OCI-LY3 (cell line): ENCODE measurements around the gene PLK5.
"Not testable (repeated sequence)": the region's sequence is repeated elsewhere in the genome, so short reads cannot be mapped to it uniquely, and the experiment has no call there.

Experiments used
- H2AFZ ChIP-seq: fragments of 200-600, 300-600 bp; shearing (Covaris generic); 2 replicates; pipeline ENCODE4 v1.6.0; 2014; ENCODE audit warnings: antibody characterized with exemption, low read depth, low read length
- H3K27ac ChIP-seq: fragments of 200-600, 300-600 bp; sonication (generic); 2 replicates; pipeline ENCODE4 v1.5.1; 2014; ENCODE audit warnings: mild to moderate bottlenecking, low read length, moderate library complexity, mixed read lengths
- H3K27me3 ChIP-seq: fragments of 200-600, 300-600 bp; sonication (generic); 2 replicates; pipeline ENCODE4 v1.6.1; 2014; ENCODE audit warnings: low read depth, low read length, mixed read lengths
- H3K36me3 ChIP-seq: fragments of 200-600, 300-600 bp; sonication (generic); replicated peaks from 2 replicates; pipeline ENCODE3; 2014; ENCODE audit warnings: low read depth, low read length, mixed read lengths
- H3K4me1 ChIP-seq: fragments of 300-600, 200-600 bp; sonication (generic); 2 replicates; pipeline ENCODE4 v1.6.1; 2014; ENCODE audit warnings: low read length, mixed read lengths
- H3K4me2 ChIP-seq: fragments of 200-600, 300-600 bp; sonication (generic); 2 replicates; pipeline ENCODE4 v1.6.1; 2014; ENCODE audit warnings: low read length, mixed read lengths
- H3K4me3 ChIP-seq: fragments of 300-600, 200-600 bp; sonication (generic); 2 replicates; pipeline ENCODE4 v1.5.1; 2014; ENCODE audit warnings: antibody characterized with exemption, mild to moderate bottlenecking, low read length, moderate library complexity
- H3K79me2 ChIP-seq: fragments of 300-600, 200-600 bp; shearing (Covaris generic); 2 replicates; pipeline ENCODE4 v1.6.1; 2014; ENCODE audit warnings: mild to moderate bottlenecking, low read length, mixed read lengths
- H3K9ac ChIP-seq: fragments of 300-600, 200-600 bp; shearing (Covaris generic); 2 replicates; pipeline ENCODE4 v1.6.0; 2014; ENCODE audit warnings: mild to moderate bottlenecking, low read length, moderate library complexity
- H3K9me3 ChIP-seq: fragments of 200-600, 300-600 bp; shearing (Covaris generic); 2 replicates; pipeline ENCODE4 v1.6.1; 2014; ENCODE audit warnings: low read length, mixed read lengths; ENCODE audit not compliant: insufficient read depth
- H4K20me1 ChIP-seq: fragments of 200-600, 300-600 bp; sonication (generic); 2 replicates; pipeline ENCODE4 v1.6.1; 2016; ENCODE audit warnings: low read length, mixed read lengths; ENCODE audit not compliant: insufficient read depth
- EZH2phosphoT487 ChIP-seq: fragments of 200-600 bp; shearing (Covaris generic); IDR thresholded peaks from 2 replicates; pipeline ENCODE4 v1.6.1; 2018; ENCODE audit warnings: antibody characterized with exemption, mixed run types, low read depth
- TF ChIP-seq, protein P1 (sequence below): fragments of 200-600, 300-600 bp; sonication (generic); IDR thresholded peaks from 2 replicates; pipeline ENCODE4 v1.5.1; 2014; ENCODE audit warnings: antibody characterized with exemption, low read length, low read depth

The PLK5 gene

DNA sequence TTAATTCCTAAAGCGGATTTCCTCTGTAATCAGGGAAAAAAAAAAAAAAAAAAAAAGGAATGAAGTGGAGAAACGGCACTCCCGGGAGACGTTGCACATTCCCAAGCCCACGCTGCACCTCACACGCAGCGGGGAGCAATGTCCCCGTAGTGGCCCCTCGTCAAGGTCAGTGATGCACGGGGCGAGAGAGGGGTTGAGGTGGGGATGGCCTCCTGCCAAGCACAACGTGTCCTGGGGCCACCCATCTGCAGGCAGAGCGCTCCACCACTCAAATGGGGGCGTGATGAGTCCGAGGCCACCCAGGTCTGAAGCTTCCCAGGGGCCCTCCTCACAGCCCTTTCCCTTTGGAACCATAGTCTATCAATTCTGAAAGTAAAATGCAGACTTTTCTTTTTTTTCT is 15.1 kb downstream of the PLK5 start:
- no peak overlapping the region for H3K27ac ChIP-seq
- H3K4me3 ChIP-seq: no peak overlapping the region
- no peak overlapping the region for H3K4me2 ChIP-seq
- no peak overlapping the region for H2AFZ ChIP-seq
- no peaks in the 10 kb centered on the region for H3K4me1 ChIP-seq
- TF ChIP-seq EZH2phosphoT487: no peak
- TF ChIP-seq, protein P1, sequence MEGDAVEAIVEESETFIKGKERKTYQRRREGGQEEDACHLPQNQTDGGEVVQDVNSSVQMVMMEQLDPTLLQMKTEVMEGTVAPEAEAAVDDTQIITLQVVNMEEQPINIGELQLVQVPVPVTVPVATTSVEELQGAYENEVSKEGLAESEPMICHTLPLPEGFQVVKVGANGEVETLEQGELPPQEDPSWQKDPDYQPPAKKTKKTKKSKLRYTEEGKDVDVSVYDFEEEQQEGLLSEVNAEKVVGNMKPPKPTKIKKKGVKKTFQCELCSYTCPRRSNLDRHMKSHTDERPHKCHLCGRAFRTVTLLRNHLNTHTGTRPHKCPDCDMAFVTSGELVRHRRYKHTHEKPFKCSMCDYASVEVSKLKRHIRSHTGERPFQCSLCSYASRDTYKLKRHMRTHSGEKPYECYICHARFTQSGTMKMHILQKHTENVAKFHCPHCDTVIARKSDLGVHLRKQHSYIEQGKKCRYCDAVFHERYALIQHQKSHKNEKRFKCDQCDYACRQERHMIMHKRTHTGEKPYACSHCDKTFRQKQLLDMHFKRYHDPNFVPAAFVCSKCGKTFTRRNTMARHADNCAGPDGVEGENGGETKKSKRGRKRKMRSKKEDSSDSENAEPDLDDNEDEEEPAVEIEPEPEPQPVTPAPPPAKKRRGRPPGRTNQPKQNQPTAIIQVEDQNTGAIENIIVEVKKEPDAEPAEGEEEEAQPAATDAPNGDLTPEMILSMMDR: no peak
- H4K20me1 ChIP-seq: no peaks in the 10 kb centered on the region
- H3K27me3 ChIP-seq: peaks cover 5% of the 10 kb centered on the region
- H3K9ac ChIP-seq: no peak overlapping the region
- H3K36me3 ChIP-seq: no peaks in the 10 kb centered on the region
- H3K9me3 ChIP-seq: no peaks in the 10 kb centered on the region
- H3K79me2 ChIP-seq: no peaks in the 10 kb centered on the region

DNA sequence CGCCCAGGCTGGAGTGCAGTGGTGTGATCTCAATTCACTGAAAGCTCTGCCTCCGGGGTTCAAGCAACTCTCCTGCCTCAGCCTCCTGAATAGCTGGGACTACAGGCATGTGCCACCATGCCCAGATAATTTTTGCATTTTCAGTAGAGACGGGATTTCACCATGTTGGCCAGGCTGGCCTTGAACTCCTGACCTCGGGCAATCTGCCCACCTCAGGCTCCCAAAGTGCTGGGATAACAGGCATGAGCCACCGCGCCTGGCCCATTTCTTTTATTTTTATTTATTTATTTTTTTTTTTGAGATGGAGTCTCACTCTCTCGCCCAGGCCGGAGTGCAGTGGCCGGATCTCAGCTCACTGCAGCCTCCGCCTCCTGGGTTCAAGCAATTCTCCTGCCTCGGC is 15.9 kb downstream of the PLK5 start:
- not testable (repeated sequence) for H3K79me2 ChIP-seq, H3K4me2 ChIP-seq, H3K9ac ChIP-seq, H3K4me3 ChIP-seq, H3K27me3 ChIP-seq, H3K4me1 ChIP-seq, H4K20me1 ChIP-seq, H3K9me3 ChIP-seq, H3K27ac ChIP-seq, H2AFZ ChIP-seq, H3K36me3 ChIP-seq

DNA sequence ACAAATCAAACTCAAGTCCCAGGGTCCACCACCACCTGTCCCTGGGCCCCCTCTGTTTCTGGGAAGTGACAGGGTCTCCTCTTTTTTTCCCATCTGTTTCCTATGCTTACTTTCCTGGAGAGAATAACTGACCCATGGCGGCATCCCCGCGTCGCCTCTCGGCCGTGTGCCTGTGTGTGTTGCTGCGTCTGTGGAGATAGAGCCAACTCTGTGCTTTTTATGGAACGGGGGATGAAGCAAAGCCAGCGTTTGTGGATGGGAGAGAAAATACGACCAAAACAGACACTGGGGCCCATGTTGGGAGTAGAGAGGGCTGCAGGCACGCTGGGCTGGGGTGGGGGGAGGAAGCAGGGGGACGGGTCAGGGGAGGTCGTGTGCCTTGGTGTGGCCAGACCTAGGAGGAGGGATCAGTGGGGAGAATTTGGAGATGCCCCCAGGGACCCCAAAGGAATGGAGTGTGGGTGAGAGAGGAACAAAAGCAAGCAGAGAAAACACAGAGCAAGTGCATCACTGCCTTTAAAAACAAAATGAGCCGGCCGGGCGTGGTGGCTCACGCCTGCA is 16.6 kb downstream of the PLK5 start:
- H2AFZ ChIP-seq: no peak overlapping the region
- H4K20me1 ChIP-seq: no peaks in the 10 kb centered on the region
- no peak overlapping the region for H3K27ac ChIP-seq
- TF ChIP-seq EZH2phosphoT487: no peak
- TF ChIP-seq, protein P1: no peak
- no peaks in the 10 kb centered on the region for H3K79me2 ChIP-seq
- H3K36me3 ChIP-seq: no peaks in the 10 kb centered on the region
- H3K4me2 ChIP-seq: no peak overlapping the region
- peaks cover 5% of the 10 kb centered on the region for H3K27me3 ChIP-seq
- no peaks in the 10 kb centered on the region for H3K9me3 ChIP-seq
- no peak overlapping the region for H3K9ac ChIP-seq
- H3K4me1 ChIP-seq: no peaks in the 10 kb centered on the region
- H3K4me3 ChIP-seq: no peak overlapping the region

DNA sequence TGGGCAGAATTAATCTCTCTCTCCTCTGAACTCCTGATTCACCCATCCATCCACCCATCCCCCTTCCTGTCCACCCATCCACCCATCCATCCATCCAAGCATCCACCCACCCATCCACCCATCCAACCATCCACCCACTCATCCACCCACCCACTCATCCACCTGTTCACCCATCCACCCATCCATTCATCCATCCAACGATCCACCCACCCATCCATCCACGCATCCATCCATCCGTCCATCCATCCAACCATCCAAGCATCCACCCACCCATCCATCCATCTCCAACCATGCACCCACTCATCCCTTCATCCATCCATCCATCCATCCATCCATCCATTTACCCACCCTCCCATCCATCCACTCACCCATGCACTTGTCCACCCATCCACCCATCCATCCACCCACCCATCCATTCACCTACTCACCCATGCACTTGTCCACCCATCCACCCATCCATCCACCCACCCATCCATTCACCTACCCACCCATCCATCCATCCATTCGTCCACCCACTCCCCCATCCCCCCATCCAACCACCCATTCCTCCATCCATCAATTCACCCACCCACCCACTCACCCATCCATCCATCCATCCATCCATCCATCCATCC is 25.6 kb downstream of the PLK5 start:
- H4K20me1 ChIP-seq: no peaks in the 10 kb centered on the region
- no peak overlapping the region for H3K9ac ChIP-seq
- H3K9me3 ChIP-seq: no peaks in the 10 kb centered on the region
- H3K27ac ChIP-seq: no peak overlapping the region
- H3K36me3 ChIP-seq: no peaks in the 10 kb centered on the region
- H3K27me3 ChIP-seq: peaks cover 3% of the 10 kb centered on the region; the same call in 1 of the 2 replicates
- no peak overlapping the region for H2AFZ ChIP-seq
- H3K4me3 ChIP-seq: no peak overlapping the region
- no peaks in the 10 kb centered on the region for H3K79me2 ChIP-seq
- H3K4me2 ChIP-seq: no peak overlapping the region
- TF ChIP-seq EZH2phosphoT487: no peak
- TF ChIP-seq, protein P1: no peak
- H3K4me1 ChIP-seq: peaks cover 12% of the 10 kb centered on the region
